HG02571 (cell line): ENCODE measurements around the gene RNU2-63P.
"Not testable (repeated sequence)": the region's sequence is repeated elsewhere in the genome, so short reads cannot be mapped to it uniquely, and the experiment has no call there.

ENCODE experiments used
- ATAC-seq: cut with Tn5 transposase; IDR thresholded peaks from one replicate; pipeline ENCODE4 v1.9.1; 2021; ENCODE audit warnings: mild to moderate bottlenecking, moderate library complexity; ENCODE audit not compliant: unreplicated experiment

RNU2-63P gene

GRCh38 chr2:88016086-88016959 is at the start of gene RNU2-63P:
Gene RNU2-63P, minus strand, starts transcription at chr2:88016547.
- ATAC-seq = peak; percentile 78

DNA sequence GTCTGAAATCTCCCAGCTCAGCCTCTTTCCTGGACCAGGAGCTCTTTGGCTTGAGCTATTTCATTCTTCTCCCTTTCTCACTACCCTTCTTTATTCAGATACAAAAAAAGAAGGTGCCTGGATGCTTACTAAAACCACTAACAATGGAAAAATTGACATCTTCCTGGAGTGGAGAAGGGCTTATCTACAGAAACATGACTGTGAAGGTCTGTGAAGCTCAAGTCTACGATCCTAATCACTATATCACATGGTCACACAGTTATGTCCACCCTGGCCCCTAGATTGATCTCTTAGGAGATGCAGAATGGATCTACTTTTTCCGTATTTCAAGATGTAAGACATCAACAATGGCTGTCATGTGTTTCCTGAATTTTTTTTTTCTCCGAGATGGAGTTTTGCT is 44.9 kb upstream of the RNU2-63P start:
- ATAC-seq = no peak

GRCh38 chr2:88060907-88061275 is 44.5 kb upstream of the RNU2-63P start:
- ATAC-seq = no peak

DNA sequence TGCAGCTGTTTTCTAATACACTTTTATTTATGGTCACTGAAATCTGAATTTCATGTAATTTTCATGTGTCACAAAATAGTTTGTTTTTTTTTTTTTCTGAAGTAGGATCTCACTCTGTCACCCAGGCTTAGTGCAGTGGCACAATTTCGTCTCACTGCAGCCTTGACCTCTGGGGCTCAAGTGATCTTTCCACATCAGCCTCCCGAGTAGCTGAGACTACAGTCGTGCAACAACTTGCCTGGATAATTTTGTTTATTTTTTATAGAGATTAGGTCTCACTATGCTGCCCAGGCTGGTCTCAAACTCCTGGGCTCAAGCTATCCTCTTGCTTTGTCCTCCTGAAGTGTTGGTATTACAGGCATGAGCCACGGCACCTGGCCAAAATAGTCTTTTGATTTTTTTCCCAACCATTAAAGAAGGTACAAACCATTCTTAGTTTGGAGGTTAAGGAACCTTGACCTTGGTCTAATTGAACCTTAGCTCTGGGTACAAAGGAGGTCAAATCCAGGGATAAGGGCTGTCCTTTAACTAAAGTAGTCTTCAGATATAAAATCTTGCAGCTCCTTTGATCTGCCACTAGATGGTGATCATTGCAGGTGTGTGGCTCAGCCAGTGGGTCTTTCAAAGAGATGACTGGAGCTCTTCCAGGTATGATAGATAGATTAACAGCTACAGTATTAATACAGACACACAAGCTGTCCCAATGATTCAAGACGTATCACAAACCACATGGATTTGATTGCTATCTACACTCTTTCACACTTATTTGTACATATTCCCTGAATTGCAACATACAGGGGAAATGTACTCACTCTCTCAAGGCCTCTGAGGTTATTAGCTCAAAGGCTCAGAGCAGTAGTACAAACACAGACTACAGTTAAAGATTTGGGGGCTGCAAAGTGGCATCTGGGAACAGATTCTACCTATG is 43.9 kb upstream of the RNU2-63P start:
- ATAC-seq = no peak

- ATAC-seq = no peak
Measured at GRCh38 chr2:88058191-88058590, 41.8 kb upstream of the RNU2-63P start.

DNA sequence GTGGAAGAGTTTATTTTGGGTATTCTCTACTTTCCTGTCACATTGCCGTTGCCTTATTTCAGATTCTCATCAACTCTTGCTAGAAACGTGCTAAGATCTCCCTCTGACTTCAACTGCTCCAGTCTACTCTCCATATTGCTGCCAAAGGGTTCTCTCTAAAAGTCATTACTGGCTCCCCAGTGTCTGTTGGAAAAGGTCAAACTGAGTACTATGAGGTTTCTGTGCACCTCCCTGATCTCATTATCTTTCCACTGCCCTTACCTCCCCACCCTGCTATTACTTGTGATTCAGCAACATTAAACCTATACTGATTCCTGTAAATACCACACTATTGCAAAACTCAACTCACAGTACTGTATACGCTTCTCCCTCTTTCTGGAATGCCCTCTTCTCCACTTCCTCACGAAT is 41.1 kb upstream of the RNU2-63P start:
- no peak for ATAC-seq

DNA sequence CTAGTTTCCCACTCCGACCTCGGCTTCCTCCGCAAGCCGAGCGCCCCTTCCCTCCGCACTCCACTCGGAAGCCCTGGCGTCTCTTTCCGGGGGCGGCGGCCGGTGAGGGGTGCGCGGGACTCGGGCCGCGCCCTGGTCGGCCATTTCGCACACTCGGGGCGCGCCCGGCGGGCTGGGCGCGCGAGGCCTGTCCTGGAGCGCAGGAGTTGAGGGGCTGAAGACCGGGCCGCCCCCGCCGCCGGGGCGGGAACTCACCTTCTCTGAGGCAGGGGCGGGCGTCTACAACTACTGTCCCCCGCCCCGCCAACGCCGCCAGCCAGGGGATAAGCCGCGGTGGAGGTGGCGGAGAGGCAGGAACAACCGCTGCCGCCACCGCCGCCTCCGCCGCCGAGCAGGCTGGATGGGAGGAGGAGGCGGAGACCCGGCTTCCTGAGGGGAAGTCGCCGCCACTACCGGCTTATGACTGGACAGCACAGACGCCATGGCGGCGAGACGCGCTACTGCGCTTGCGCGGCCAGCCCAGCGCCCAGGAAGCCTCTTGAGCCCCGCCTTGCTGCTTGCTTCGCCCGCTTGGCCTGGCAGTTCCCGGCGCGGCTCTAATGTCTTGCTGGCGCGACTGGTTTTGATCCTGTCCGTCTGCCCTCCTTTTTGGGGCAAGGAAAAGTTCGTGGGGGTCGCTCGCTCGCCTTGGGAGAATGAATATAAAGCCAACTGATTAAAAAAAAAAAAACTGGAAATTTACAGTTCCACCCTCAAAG is 39.2 kb upstream of the RNU2-63P start, which contains the start of gene KRCC1:
Gene KRCC1, minus strand, starts transcription at position 413 of the 758 bp plus-strand sequence. CDS start 27,220 bp downstream, outside the sequence.
- ATAC-seq = peak; percentile 94

DNA sequence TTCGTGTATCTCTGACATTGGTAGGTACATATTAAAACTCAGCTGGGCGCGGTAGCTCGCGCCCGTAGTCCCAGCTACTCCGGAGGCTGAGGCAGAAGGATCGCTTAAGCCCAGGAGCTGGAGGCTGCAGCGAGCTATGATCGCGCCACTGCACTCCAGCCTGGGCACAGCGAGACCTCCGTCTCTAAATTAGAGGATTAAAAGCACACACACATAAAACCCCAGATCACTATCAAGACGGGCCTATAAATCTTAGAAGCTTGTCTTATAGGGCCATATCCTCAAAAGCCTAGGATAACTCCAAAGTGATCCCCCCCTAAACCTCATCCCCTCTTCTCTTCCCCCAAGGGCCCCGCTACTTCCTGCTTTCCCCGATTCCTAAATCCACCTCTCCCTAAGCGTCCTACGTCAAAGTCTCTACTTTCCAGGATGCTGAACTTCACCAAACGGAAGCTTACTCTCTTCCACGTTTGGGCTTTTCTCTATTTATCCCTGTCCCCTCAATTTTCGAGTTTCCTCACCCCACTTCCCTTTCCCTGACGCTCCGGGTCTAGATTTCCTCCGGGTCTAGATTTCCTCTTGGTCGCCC is 38.5 kb upstream of the RNU2-63P start:
- ATAC-seq = no peak

- no peak for ATAC-seq
Measured at GRCh38 chr2:88053934-88054781, 37.8 kb upstream of the RNU2-63P start.

DNA sequence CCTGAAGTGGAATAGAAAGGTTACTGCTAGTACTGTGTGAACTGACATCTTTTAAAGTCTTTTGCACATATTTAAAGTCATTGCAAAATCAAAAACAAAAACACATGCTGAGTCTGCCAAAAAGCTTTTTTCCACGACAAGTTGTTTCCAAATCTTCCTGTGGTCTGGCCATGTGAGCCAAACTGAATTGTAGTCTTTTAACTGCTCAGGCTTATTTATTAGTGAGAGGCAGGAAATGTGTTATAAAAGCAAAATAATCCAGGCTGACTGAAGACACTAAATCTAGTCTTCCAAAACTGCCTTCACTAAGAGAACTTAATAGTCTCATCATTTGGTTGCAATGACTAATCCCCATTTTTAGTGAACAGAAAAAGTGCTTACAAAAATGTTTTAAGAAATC is 36.9 kb upstream of the RNU2-63P start:
- no peak for ATAC-seq

- no peak for ATAC-seq
Measured at GRCh38 chr2:88051792-88052191, 35.4 kb upstream of the RNU2-63P start.

GRCh38 chr2:88049622-88050021 is 33.3 kb upstream of the RNU2-63P start:
- no peak for ATAC-seq

DNA sequence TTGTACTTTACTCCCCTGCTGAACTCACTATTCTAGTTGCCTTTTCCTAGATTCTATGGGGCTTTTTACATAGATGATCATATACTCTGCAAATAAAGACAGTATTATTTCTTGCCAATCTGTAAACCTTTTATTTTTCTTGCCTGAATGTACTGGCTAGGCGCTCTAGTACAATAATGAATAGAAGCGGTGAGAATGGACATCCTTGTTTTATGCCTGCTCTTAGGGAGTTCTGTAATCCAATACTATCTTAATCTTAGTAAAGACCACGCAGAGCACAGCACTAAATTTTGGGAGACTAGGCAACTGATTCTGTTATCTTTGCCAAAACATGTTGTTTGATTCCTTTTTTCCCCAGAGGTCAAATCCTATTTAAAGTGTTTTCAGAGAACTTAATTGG is 32.2 kb upstream of the RNU2-63P start:
- no peak for ATAC-seq

DNA sequence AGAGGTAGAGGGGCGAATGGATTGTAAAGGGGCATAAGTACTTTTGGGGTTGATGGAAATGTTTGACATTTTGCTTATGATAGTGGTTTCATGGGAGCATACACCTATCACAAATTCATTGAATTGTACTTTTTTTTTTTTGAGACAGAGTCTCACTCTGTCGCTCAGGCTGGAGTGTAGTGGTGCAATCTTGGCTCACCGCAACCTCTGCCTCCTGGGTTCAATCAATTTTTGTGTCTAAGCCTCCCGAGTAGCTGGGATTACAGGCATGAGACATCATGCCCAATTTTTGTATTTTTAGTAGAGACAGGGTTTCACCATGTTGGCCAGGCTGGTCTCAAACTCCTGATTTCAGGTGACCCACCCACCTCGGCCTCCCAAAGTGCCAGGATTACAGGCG is 29.2 kb upstream of the RNU2-63P start:
- not testable (repeated sequence) for ATAC-seq

DNA sequence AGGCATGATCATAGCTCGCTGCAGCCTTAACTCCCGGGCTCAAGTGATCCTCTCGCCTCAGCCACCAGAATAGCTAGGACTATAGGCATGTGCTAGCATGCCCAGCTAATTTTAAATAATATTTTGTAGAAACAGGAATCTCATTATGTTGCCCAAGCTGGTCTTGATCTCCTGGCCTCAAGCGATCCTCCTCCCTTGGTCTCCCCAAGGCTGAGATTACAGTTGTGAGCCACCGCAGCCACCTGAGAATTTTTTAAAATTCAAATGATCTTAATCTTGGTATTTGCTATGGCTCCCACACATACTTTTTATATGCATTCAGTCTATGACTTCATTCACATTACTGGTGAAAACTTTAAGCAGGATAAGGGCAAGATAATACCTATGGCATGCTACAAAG is 26.1 kb upstream of the RNU2-63P start:
- no peak for ATAC-seq

- ATAC-seq = no peak
Measured at GRCh38 chr2:88038263-88039105, 22.1 kb upstream of the RNU2-63P start.

DNA sequence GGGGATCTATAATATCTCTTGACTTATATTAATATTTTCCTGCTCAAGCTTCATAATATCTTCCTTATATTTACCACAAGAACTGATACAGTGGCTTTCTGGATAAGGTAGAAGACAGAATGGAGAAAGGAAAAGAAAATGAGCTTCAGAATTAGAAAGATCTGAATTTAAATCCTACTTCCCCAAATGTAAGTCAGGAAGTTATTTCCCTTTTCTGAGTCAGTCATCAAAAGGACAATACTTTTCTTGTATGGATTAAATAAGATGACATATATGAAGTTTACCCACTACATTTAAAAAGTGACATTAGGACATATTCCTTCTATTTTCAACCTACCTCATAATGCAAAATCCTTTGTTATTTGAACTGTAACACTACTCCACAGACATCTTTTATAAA is 20.3 kb upstream of the RNU2-63P start:
- ATAC-seq = no peak

GRCh38 chr2:88036182-88036581 is 19.8 kb upstream of the RNU2-63P start:
- no peak for ATAC-seq
